ENCODE data around the gene CRKL.
"Not testable (repeated sequence)": the region's sequence is repeated elsewhere in the genome, so short reads cannot be mapped to it uniquely, and the experiment has no call there.

CRKL gene

GRCh38 chr22:20889025-20889704 is 28.0 kb upstream of the CRKL start:
- Histone ChIP-seq H3K4me3 (ENCODE audit: low read depth, low read length) (no peak overlapping the region), H3K27me3 (ENCODE audit: control insufficient read depth, insufficient read depth, low read length) (no peaks in the 10 kb centered on the region), H3K9ac (no peak overlapping the region), H2AFZ (no peak overlapping the region), H3K4me1 (no peaks in the 10 kb centered on the region), H3K27ac (no peak overlapping the region), H3K9me3 (ENCODE audit: control insufficient read depth, low read length) (no peaks in the 10 kb centered on the region), H3K79me2 (no peaks in the 10 kb centered on the region), H3K4me2 (ENCODE audit: low read length) (no peak overlapping the region), H3K36me3 (ENCODE audit: control insufficient read depth, insufficient read depth, low read length) (no peaks in the 10 kb centered on the region)
- no peak for TF ChIP-seq CTCF (IDR thresholded peaks at IDR 0.05)

DNA sequence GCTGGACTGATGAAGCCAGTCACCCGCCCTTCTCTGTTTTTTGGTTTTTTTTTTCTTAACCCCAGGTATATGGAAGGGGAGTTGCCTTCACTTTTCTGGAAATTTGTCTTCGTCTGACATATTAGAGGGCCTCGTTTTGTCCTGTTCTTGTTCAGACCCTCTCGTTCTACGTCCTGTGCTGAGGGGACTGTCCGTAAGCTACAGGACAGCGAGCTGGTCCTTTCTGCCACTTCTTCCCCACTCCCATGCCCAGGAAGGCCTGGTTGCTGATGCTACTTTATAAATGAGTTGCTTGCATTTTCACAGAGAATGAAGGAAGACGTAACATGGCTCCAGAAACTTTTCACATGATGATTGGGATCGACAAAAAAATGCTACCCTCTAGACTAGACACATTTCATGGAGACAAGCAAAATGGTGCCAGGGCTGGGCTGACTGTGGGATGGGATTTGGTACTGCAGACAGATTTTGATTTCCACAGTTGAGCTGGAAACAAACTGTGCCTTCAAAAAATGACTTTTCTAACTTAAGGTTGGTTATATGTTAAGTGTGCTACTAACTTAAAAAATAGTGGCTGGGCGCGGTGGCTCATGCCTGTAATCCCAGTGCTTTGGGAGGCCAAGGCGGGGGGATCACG is 27.2 kb upstream of the CRKL start:
- Histone ChIP-seq H3K36me3 (ENCODE audit: control insufficient read depth, insufficient read depth, low read length) (no peaks in the 10 kb centered on the region), H3K4me3 (ENCODE audit: low read depth, low read length) (no peak overlapping the region), H3K27ac (no peak overlapping the region), H3K4me1 (no peaks in the 10 kb centered on the region), H3K9me3 (ENCODE audit: control insufficient read depth, low read length) (no peaks in the 10 kb centered on the region), H3K79me2 (no peaks in the 10 kb centered on the region), H3K27me3 (ENCODE audit: control insufficient read depth, insufficient read depth, low read length) (no peaks in the 10 kb centered on the region), H2AFZ (no peak overlapping the region), H3K9ac (no peak overlapping the region), H3K4me2 (ENCODE audit: low read length) (no peak overlapping the region)
- TF ChIP-seq CTCF (IDR thresholded peaks at IDR 0.05): no peak

GRCh38 chr22:20890975-20891374 is 26.2 kb upstream of the CRKL start:
- no peak for TF ChIP-seq CTCF (IDR thresholded peaks at IDR 0.05)
- H3K79me2 ChIP-seq: no peaks in the 10 kb centered on the region
- H3K36me3 ChIP-seq (ENCODE audit: control insufficient read depth, insufficient read depth, low read length): no peaks in the 10 kb centered on the region
- H3K27me3 ChIP-seq (ENCODE audit: control insufficient read depth, insufficient read depth, low read length): no peaks in the 10 kb centered on the region
- no peak overlapping the region for H3K4me2 ChIP-seq (ENCODE audit: low read length)
- no peak overlapping the region for H3K9ac ChIP-seq
- H3K9me3 ChIP-seq (ENCODE audit: control insufficient read depth, low read length): no peaks in the 10 kb centered on the region
- no peak overlapping the region for H2AFZ ChIP-seq
- H3K27ac ChIP-seq: no peak overlapping the region
- no peak overlapping the region for H3K4me3 ChIP-seq (ENCODE audit: low read depth, low read length)
- H3K4me1 ChIP-seq: no peaks in the 10 kb centered on the region

- H3K79me2 ChIP-seq; H3K4me2 ChIP-seq (ENCODE audit: low read length); H3K9me3 ChIP-seq (ENCODE audit: control insufficient read depth, low read length); H3K9ac ChIP-seq; H3K36me3 ChIP-seq (ENCODE audit: control insufficient read depth, insufficient read depth, low read length); H3K27ac ChIP-seq; H3K4me1 ChIP-seq; H2AFZ ChIP-seq; H3K27me3 ChIP-seq (ENCODE audit: control insufficient read depth, insufficient read depth, low read length); H3K4me3 ChIP-seq (ENCODE audit: low read depth, low read length): not testable (repeated sequence)
These were observed 19.5 kb upstream of the CRKL start for GRCh38 chr22:20897737-20898136.

- H3K4me3 ChIP-seq (ENCODE audit: low read depth, low read length): no peak overlapping the region
- H3K9me3 ChIP-seq (ENCODE audit: control insufficient read depth, low read length): no peaks in the 10 kb centered on the region
- TF ChIP-seq CTCF (IDR thresholded peaks at IDR 0.05): no peak
- no peak overlapping the region for H3K9ac ChIP-seq
- H3K36me3 ChIP-seq (ENCODE audit: control insufficient read depth, insufficient read depth, low read length): no peaks in the 10 kb centered on the region
- H3K27ac ChIP-seq: no peak overlapping the region
- H2AFZ ChIP-seq: no peak overlapping the region
- H3K79me2 ChIP-seq: no peaks in the 10 kb centered on the region
- H3K4me1 ChIP-seq: no peaks in the 10 kb centered on the region
- H3K27me3 ChIP-seq (ENCODE audit: control insufficient read depth, insufficient read depth, low read length): no peaks in the 10 kb centered on the region
- no peak overlapping the region for H3K4me2 ChIP-seq (ENCODE audit: low read length)
These were observed 17.3 kb upstream of the CRKL start for GRCh38 chr22:20899827-20900423.

DNA sequence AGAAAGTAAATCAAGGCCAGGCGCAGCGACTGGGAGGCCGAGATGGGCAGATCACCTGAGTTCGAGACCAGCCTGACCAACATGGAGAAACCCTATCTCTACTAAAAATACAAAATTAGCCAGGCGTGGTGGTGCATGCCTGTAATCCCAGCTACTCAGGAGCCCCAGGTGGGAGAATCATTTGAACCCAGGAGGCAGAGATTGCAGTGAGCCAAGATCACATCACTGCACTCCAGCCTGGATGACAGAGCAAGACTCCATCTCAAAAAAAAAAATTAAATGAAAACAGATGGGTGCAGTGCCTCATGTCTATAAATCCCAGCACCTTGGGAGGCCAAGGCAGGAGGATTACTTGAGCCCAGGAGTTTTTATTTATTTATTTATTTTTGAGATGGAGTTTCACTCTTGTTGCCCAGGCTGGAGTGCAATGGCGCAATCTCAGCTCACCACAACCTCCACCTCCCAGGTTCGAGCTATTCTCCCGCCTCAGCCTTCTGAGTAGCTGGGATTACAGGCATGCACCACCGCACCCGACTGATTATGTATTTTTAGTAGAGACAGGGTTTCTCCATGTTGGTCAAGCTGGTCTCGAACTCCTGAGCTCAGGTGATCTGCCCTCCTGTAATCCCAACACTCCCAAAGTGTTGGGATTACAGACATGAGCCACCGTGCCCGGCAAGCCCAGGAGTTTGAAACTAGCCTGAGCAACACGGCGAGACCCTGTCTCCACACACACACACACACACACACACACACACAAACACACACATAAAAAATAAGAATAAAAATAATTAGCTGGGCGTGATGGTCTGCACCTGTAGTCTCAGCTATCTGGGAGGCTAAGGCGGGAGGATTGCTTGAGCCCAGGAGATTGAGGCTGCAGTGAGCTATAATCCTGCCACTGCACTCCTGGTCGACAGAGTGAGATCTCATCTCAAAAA is 15.8 kb upstream of the CRKL start:
- not testable (repeated sequence) for H3K4me3 ChIP-seq (ENCODE audit: low read depth, low read length); H3K27me3 ChIP-seq (ENCODE audit: control insufficient read depth, insufficient read depth, low read length); H3K27ac ChIP-seq; H3K4me2 ChIP-seq (ENCODE audit: low read length); H3K9ac ChIP-seq; H3K9me3 ChIP-seq (ENCODE audit: control insufficient read depth, low read length); H3K79me2 ChIP-seq; H2AFZ ChIP-seq; H3K36me3 ChIP-seq (ENCODE audit: control insufficient read depth, insufficient read depth, low read length); H3K4me1 ChIP-seq

Measured in parathyroid adenoma (tissue), 2 donors.